Activated T-cell treated with anti-CD3 and anti-CD28 coated beads for 48 hours (primary cell): ENCODE results near the gene NR5A1.
A peak's percentile ranks its signal among the peaks of the same experiment; 100 is the strongest.

Experiments
- DNase-seq: peaks from one replicate; pipeline ENCODE4 v3.0.0-alpha.2; 2020; ENCODE audit warnings: low read depth

The NR5A1 gene

GRCh38 chr9:124506931-124507879 lies at the start of gene NR5A1:
Gene NR5A1, minus strand, starts transcription at chr9:124507399. Its CDS starts 4,004 bp downstream, at chr9:124503395.
- DNase-seq = no peak

GRCh38 chr9:124555043-124555442 lies 47.8 kb upstream of the NR5A1 start:
- DNase-seq = no peak

GRCh38 chr9:124553738-124554137 lies 46.5 kb upstream of the NR5A1 start:
- DNase-seq = no peak

- no peak for DNase-seq
Observed at GRCh38 chr9:124552273-124552605, 45.0 kb upstream of the NR5A1 start.

GRCh38 chr9:124551472-124552272 lies 44.5 kb upstream of the NR5A1 start:
- peak; percentile 11 for DNase-seq

- no peak for DNase-seq
Observed at GRCh38 chr9:124550072-124550471, 42.9 kb upstream of the NR5A1 start.

GRCh38 chr9:124549016-124549415 lies 41.8 kb upstream of the NR5A1 start:
- DNase-seq = no peak

GRCh38 chr9:124544535-124544934 lies 37.3 kb upstream of the NR5A1 start:
- DNase-seq = no peak

- no peak for DNase-seq
Observed at GRCh38 chr9:124541824-124542223, 34.6 kb upstream of the NR5A1 start.

- DNase-seq = no peak
Observed at GRCh38 chr9:124537926-124538325, 30.7 kb upstream of the NR5A1 start.

- no peak for DNase-seq
Observed at GRCh38 chr9:124535846-124536245, 28.6 kb upstream of the NR5A1 start.

- no peak for DNase-seq
Observed at GRCh38 chr9:124532897-124533296, 25.7 kb upstream of the NR5A1 start.

- DNase-seq = no peak
Observed at GRCh38 chr9:124531115-124531514, 23.9 kb upstream of the NR5A1 start.

- no peak for DNase-seq
Observed at GRCh38 chr9:124530246-124530645, 23.0 kb upstream of the NR5A1 start.

- DNase-seq = no peak
Observed at GRCh38 chr9:124527781-124528180, 20.6 kb upstream of the NR5A1 start.

- DNase-seq = no peak
Observed at GRCh38 chr9:124526174-124526573, 19.0 kb upstream of the NR5A1 start.

- no peak for DNase-seq
Observed at GRCh38 chr9:124522121-124523098, 15.2 kb upstream of the NR5A1 start.

GRCh38 chr9:124521142-124521541 lies 13.9 kb upstream of the NR5A1 start:
- no peak for DNase-seq

GRCh38 chr9:124520206-124520596 lies 13.0 kb upstream of the NR5A1 start:
- no peak for DNase-seq

GRCh38 chr9:124518116-124518515 lies 10.9 kb upstream of the NR5A1 start:
- no peak for DNase-seq

- no peak for DNase-seq
Observed at GRCh38 chr9:124517600-124517999, 10.4 kb upstream of the NR5A1 start.

GRCh38 chr9:124514874-124515273 lies 7.7 kb upstream of the NR5A1 start:
- DNase-seq = no peak
